Mucosa of stomach (tissue), 1 donor: ENCODE data around the gene SHANK1.
"Not testable (repeated sequence)": the region's sequence is repeated elsewhere in the genome, so short reads cannot be mapped to it uniquely, and the experiment has no call there.

Experiments used
- H3K27me3 ChIP-seq: one replicate; pipeline ENCODE4 v1.7.0; 2013; ENCODE audit warnings: mild to moderate bottlenecking, low read length; ENCODE audit not compliant: control insufficient read depth, insufficient read depth
- H3K36me3 ChIP-seq: one replicate; pipeline ENCODE4 v1.7.0; 2013; ENCODE audit warnings: low read length; ENCODE audit not compliant: control insufficient read depth, insufficient read depth
- H3K4me1 ChIP-seq: one replicate; pipeline ENCODE4 v1.7.0; 2013; ENCODE audit warnings: mild to moderate bottlenecking, low read length; ENCODE audit not compliant: control insufficient read depth, insufficient read depth
- H3K4me3 ChIP-seq: one replicate; pipeline ENCODE4 v1.7.0; 2013; ENCODE audit warnings: low read length
- H3K9ac ChIP-seq: one replicate; pipeline ENCODE4 v1.7.0; 2013; ENCODE audit warnings: mild to moderate bottlenecking, low read length, moderate library complexity
- H3K9me3 ChIP-seq: one replicate; pipeline ENCODE4 v1.7.0; 2013; ENCODE audit warnings: mild to moderate bottlenecking, low read length, moderate library complexity; ENCODE audit not compliant: control insufficient read depth
- donor health status: Pancreatic carcinoma.

SHANK1 gene

DNA sequence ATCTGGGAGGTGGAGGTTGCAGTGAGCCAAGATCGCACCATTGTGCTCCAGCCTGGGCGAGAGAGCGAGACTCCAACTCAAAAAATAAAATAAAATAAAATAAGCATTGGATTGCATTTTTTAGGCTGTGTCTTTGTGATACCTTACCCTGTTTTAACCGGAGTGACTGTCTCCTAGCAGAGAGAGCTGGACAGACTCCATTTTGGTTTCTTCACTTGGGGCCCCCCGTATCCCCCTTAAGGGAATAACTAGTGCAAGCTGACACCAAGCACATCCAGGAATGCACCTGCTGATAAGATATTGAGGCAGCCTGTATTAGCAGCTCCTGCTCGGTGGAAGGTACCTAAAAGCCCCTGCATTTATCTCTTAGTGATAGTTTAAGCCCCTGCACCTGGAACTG, 29.9 kb upstream of the SHANK1 start:
- Histone ChIP-seq H3K36me3 (no peaks in the 10 kb centered on the region), H3K9ac (no peak overlapping the region), H3K4me3 (no peak overlapping the region), H3K27me3 (no peaks in the 10 kb centered on the region), H3K9me3 (no peaks in the 10 kb centered on the region), H3K4me1 (no peaks in the 10 kb centered on the region)

DNA sequence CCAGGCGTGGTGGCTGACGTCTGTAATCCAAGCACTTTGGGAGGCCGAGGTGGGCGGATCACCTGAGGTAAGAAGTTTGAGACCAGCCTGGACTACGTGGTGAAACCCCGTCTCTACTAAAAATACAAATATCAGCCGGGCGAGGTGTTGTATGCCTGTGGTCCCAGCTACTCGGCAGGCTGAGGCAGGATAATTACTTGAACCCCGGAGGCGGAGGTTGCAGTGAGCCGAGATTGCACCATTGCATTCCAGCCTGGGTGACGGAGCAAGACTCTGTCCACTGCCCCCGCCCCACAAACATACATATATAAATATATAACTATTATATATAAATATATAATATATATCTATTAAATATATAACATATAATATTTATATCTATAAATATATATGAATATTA, 27.5 kb upstream of the SHANK1 start:
- not testable (repeated sequence) for H3K4me1 ChIP-seq, H3K4me3 ChIP-seq, H3K9me3 ChIP-seq, H3K27me3 ChIP-seq, H3K9ac ChIP-seq, H3K36me3 ChIP-seq

DNA sequence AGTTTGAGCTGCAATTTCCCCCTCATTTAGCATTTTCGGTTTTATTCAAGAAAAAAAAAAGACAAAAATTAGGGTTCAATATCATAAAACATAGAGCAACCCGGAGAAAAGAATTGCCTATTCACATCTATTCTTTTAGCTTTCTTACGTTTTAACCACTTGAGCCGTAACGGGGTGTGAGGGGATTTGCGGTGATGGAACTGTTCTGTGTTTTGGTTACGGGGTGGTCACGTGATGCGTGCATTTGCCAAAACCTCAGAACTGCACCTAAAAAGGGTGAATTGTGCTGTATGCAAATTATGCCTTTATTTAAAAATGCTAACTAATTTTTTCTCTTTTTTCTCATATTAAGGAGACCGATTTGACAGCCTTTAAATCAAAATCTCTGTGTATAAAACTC, 25.6 kb upstream of the SHANK1 start:
- Histone ChIP-seq H3K4me3 (no peak overlapping the region), H3K27me3 (peaks cover 13% of the 10 kb centered on the region)

DNA sequence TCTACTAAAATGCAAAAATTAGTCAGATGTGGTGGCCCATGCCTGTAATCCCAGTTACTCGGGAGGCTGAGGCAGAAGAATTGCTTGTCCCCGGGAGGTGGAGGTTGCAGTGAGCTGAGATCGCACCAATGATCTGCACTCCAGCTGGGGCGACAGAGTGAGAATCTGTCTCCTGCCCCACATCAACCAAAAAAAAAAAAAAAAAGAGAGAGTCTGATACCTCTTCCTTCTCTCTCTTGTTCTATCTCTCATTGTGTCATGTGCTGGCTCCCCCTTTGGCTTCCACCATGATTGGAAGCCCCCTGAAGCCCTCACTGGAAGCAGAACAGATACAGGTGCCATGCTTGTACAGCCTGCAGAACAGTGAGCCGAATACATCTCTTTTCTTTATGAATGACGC, 23.9 kb upstream of the SHANK1 start:
- H3K27me3 ChIP-seq, result peaks cover 17% of the 10 kb centered on the region
- no peak overlapping the region for H3K4me3 ChIP-seq
- H3K9me3 ChIP-seq, result no peaks in the 10 kb centered on the region
- H3K4me1 ChIP-seq, result no peaks in the 10 kb centered on the region
- H3K9ac ChIP-seq, result no peak overlapping the region
- H3K36me3 ChIP-seq, result no peaks in the 10 kb centered on the region

More for the DNA sequence above, 25.6 kb upstream of the SHANK1 start:
- Histone ChIP-seq H3K36me3 (no peaks in the 10 kb centered on the region), H3K4me1 (no peaks in the 10 kb centered on the region), H3K9me3 (no peaks in the 10 kb centered on the region), H3K9ac (no peak overlapping the region)

DNA sequence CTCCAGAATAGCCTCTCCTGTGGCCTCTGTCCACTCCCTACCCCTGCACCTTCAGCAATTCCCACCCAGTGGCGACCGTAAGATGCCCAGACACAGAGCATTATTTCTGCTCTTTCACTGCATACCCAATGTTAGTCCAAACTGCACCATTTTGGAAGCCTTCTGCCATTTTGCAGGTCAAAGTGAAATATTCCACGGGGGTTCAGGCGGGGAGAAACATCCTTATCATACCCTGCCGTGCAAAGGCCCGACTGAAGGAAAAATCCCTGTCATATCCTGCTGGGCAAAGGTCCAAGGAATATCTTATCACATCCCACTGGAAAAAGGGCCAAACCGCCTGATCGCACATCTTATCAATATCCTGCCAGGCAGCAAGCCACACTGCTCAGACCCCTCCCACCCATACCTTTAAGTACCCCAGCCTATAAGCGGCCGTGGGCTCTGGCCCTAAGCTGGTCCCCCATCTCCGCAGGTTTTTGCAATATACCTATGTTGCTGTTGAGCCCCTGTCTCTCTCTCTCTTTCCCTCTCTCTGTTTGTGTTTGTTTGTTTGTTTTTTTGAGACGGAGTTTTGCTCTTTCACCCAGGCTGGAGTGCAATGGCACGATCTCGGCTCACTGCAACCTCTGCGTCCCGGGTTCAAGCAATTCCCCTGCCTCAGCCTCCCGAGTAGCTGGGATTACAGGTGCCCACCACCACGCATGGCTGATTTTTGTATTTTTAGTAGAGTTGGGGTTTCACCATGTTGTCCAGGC, 21.8 kb upstream of the SHANK1 start:
- H3K9me3 ChIP-seq, result no peaks in the 10 kb centered on the region
- no peak overlapping the region for H3K4me3 ChIP-seq
- H3K36me3 ChIP-seq, result no peaks in the 10 kb centered on the region
- H3K9ac ChIP-seq, result no peak overlapping the region
- peaks cover 17% of the 10 kb centered on the region for H3K27me3 ChIP-seq
- no peaks in the 10 kb centered on the region for H3K4me1 ChIP-seq

DNA sequence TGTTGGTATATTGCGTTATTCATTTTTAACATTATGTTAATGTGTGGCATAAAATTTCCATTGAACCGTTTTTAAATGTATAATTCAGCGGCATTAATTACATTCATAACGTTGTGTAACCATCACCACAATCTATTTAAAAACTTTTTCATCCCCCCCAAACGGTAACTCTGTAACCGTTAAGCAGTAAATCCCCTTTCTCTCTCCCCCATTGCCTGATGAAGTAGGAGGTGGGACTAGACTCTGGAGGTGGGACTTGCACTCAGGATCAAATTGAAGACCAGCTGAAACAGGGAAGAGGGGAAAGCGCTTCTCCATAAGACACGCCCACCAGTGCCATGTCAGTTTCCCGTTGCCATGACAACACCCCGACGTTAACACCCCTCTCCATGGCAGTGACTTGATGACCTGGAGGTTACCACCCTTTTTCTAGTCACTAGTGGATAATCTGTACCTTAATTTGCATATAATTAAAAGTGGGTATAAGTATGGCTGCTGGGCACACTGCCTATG, 20.4 kb upstream of the SHANK1 start:
- Histone ChIP-seq H3K9ac (no peak overlapping the region), H3K27me3 (peaks cover 17% of the 10 kb centered on the region), H3K4me3 (no peak overlapping the region), H3K36me3 (no peaks in the 10 kb centered on the region), H3K4me1 (no peaks in the 10 kb centered on the region), H3K9me3 (no peaks in the 10 kb centered on the region)

DNA sequence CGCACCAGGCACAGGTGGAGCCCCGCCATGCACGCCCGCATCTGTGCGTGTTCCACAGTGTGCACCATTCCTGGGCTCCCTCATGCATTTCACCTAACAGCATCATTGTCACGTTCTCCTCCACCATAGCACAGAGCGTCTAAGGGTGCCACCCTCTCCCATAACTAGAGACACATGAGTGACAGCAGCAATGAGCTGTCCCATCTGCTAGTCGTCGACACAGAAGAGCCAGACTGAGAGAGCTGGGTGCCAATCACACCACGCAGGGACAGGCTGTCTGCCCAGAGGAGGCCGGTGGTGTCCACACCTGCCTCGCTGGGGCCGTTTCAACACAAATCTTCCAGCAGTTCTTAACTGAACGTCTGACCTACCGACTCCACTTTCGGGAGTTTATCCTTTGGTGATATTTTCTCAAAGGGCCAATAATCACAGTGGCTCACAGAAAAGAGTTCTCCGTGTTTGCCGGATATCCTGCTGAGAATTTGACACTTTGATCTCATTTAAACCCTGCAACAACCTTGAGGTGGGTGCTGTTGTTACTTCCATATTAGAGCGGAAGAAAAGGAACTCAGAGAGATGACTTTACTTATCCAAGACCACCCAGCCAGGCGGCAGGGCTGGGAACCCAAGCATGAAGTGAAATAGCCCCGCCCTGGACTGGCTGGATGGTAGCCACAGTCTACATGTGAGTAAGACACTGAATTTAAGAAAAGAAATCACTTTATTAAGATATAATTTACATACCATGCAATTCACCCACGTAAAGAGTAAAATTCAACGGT, 19.7 kb upstream of the SHANK1 start:
- H3K4me3 ChIP-seq, result no peak overlapping the region
- H3K36me3 ChIP-seq, result no peaks in the 10 kb centered on the region
- H3K9ac ChIP-seq, result no peak overlapping the region
- H3K9me3 ChIP-seq, result no peaks in the 10 kb centered on the region
- H3K27me3 ChIP-seq, result peaks cover 17% of the 10 kb centered on the region
- no peaks in the 10 kb centered on the region for H3K4me1 ChIP-seq

DNA sequence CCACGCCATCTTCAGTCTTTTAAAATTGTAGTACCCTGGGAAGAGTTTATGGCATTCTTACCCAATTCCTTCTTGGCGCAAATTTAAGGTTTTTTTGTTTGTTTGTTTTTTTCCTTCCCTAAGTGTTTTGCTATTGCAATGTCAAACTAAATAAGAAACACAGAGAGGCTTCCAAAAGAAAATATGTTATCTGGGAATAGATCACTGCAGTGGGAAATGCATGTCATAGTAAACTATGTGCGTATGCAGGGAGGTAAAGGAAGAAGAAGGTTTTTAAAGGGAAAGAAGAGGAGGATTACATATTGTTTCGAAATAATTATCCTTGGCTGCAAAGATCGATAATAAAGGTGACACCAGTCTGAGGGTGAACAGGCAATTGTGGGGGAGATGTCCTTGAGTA, 16.7 kb upstream of the SHANK1 start:
- Histone ChIP-seq H3K4me1 (no peaks in the 10 kb centered on the region), H3K36me3 (no peaks in the 10 kb centered on the region), H3K4me3 (no peak overlapping the region), H3K9me3 (no peaks in the 10 kb centered on the region), H3K9ac (no peak overlapping the region), H3K27me3 (peaks cover 10% of the 10 kb centered on the region)

DNA sequence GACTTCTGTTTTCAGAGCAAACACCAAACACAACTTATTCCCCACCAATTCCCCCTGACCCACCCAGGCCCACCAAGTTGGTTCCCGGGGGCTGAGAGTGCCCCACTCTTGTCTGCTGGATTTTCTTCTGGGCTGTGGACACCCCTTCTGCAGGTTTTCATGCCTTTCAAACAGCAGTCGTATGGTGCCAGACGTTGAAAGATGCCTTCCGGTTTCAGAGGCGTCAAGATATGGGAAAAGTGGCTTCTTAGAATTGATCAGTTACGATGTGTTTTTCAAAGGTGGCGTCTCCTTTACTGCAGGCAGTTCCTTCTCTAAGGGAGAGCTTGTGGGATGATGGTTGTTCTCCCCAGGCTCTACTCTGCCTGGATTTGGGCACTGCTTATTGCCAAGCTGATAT, 16.3 kb upstream of the SHANK1 start:
- Histone ChIP-seq H3K9ac (no peak overlapping the region), H3K27me3 (peaks cover 7% of the 10 kb centered on the region), H3K4me1 (no peaks in the 10 kb centered on the region), H3K9me3 (no peaks in the 10 kb centered on the region), H3K4me3 (no peak overlapping the region), H3K36me3 (no peaks in the 10 kb centered on the region)

DNA sequence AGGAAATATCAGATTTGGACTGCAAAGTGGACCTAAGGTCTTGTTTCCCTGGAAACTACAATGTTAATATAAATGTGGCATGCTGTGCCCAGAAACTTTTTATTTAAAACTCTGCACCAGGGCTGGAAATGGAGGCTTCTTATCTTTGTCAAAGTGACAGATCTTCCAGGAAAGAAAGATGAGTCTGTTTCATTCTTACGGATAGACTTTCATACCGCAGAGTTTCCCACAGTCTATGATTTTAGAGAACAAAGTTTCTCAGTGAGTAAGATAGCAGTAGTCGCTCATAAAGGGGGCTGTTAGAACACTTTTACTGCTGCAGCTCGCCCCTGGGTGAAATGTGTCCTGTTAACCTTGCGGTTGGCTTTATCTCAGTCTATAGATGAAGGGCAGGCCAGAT, 10.3 kb upstream of the SHANK1 start:
- no peaks in the 10 kb centered on the region for H3K4me1 ChIP-seq
- H3K9me3 ChIP-seq, result no peaks in the 10 kb centered on the region
- no peak overlapping the region for H3K4me3 ChIP-seq
- no peaks in the 10 kb centered on the region for H3K36me3 ChIP-seq
- peaks cover 18% of the 10 kb centered on the region for H3K27me3 ChIP-seq
- no peak overlapping the region for H3K9ac ChIP-seq

DNA sequence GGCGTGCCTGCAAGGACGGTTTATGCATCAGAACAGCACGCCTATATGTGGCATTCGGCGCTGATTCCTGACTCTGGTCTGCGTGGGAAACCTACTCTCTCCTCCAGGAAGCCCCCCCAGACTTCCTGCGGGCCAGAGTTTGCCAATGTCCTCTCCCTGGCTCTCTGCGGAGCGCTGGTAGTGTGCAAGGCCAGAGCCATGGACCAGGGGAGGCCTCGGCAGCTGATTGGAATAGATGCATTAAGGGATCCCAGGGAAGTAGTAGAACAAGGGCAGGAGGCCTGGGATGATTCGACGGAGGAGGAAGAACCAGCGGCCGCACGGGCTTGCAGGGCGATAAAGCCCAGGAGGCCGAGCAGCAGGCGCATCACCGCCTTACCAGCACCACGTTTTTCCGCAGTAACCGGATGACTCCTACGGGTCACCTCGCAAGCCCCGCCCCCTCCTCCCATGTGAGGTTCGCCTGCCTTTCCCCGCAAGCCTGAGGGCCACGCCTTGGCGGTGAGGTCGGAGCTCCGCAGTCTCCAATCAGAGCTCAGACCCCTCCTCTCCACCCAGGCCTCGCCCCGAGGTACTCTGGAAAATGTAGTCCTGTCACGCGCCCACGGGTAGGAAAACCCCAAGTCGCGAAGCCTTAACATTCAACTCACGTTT, 8.6 kb upstream of the SHANK1 start:
- no peak overlapping the region for H3K4me3 ChIP-seq
- peaks cover 4% of the 10 kb centered on the region for H3K4me1 ChIP-seq
- peaks cover 35% of the 10 kb centered on the region for H3K27me3 ChIP-seq

DNA sequence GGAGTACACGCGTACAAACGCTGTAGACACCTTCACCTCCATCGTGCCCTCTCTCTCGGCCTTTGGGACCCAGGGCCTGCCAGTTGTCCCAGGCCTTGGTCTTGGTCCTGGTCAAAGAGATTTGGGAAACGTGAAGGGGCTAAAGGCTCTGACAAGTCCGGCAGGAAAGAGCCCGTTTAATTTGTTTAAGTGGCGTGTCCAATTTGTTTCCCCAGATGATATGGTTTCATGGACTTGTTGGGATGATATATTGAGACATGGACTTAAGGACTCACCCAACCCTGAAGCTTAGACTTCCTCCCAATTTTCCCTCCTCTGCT, 6.3 kb upstream of the SHANK1 start:
- Histone ChIP-seq H3K4me1 (peaks cover 4% of the 10 kb centered on the region), H3K4me3 (no peak overlapping the region), H3K36me3 (no peaks in the 10 kb centered on the region), H3K27me3 (peaks cover 54% of the 10 kb centered on the region), H3K9me3 (no peaks in the 10 kb centered on the region), H3K9ac (no peak overlapping the region)

More for the DNA sequence above, 8.6 kb upstream of the SHANK1 start:
- Histone ChIP-seq H3K9ac (no peak overlapping the region), H3K9me3 (no peaks in the 10 kb centered on the region), H3K36me3 (no peaks in the 10 kb centered on the region)
